ENCODE results near the gene AVEN. TPM values are rescaled to one million over a fixed set of nuclear protein-coding genes. Genes with fewer than 3 reads are reported as not detected.

AVEN gene
- total and polyA plus RNA-seq, 2 donors (not counting 1 experiment from before 2014, with no cell fraction given): 16.0 to 19.2 TPM

DNA sequence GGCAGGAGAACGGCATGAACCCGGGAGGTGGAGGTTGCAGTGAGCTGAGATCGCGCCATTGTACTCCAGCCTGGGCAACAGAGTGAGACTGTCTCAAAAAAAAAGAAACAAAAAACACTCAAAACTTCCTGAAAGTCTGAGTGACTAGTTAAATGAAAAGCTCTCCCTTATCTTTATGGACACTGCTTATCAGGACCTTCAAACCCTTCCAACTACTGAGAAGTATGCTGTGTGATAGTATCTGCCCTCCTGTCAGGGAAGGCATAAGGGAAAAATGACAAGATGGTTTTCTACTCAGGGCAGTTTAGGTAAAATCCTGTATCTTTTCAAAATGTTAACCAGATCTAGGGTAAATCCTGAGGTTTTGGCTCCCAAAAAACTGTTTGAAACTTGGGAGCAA is 40.9 kb upstream of the AVEN start:
- no peak for DNase-seq (ENCODE audit: low read depth in 2 of 2)
- Histone ChIP-seq H3K27ac (ENCODE audit: insufficient read depth, low read length) (no peak overlapping the region), H3K4me2 (ENCODE audit: extremely low read depth, insufficient read depth, low read length) (no peak overlapping the region), H4K20me1 (ENCODE audit: control insufficient read depth, extremely low read depth, insufficient read depth, low read length) (no peaks in the 10 kb centered on the region), H3K36me3 (ENCODE audit: control insufficient read depth, insufficient read depth, low read length) (peaks cover 2% of the 10 kb centered on the region), H3K79me2 (ENCODE audit: control insufficient read depth, insufficient read depth, low read length) (no peaks in the 10 kb centered on the region), H3K9ac (ENCODE audit: insufficient read depth, low read length) (no peak overlapping the region), H3K4me3 (replicated peaks in 1 of 4; ENCODE audit: control extremely low read depth in 1 of 4, insufficient read depth in 1 of 4, low read depth in 3 of 4, low read length in 4 of 4) (no peak overlapping the region), H3K9me3 (ENCODE audit: control insufficient read depth, insufficient read depth, low read depth, low read length) (no peaks in the 10 kb centered on the region), H3K27me3 (ENCODE audit: control insufficient read depth, insufficient read depth, low read length) (no peaks in the 10 kb centered on the region), H2AFZ (ENCODE audit: low read length) (no peak overlapping the region), H3K4me1 (ENCODE audit: control insufficient read depth, extremely low read depth, insufficient read depth, low read length) (peaks cover 2% of the 10 kb centered on the region)
- TF ChIP-seq, protein P1, sequence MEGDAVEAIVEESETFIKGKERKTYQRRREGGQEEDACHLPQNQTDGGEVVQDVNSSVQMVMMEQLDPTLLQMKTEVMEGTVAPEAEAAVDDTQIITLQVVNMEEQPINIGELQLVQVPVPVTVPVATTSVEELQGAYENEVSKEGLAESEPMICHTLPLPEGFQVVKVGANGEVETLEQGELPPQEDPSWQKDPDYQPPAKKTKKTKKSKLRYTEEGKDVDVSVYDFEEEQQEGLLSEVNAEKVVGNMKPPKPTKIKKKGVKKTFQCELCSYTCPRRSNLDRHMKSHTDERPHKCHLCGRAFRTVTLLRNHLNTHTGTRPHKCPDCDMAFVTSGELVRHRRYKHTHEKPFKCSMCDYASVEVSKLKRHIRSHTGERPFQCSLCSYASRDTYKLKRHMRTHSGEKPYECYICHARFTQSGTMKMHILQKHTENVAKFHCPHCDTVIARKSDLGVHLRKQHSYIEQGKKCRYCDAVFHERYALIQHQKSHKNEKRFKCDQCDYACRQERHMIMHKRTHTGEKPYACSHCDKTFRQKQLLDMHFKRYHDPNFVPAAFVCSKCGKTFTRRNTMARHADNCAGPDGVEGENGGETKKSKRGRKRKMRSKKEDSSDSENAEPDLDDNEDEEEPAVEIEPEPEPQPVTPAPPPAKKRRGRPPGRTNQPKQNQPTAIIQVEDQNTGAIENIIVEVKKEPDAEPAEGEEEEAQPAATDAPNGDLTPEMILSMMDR (conservative IDR thresholded peaks at IDR 0.05 in 1 of 2, IDR thresholded peaks at IDR 0.05 in 1 of 2; ENCODE audit: low read depth in 1 of 2, low read length in 2 of 2): no peak
- no peak for TF ChIP-seq EZH2 (IDR thresholded peaks at IDR 0.05; ENCODE audit: low read length, missing control alignments)

DNA sequence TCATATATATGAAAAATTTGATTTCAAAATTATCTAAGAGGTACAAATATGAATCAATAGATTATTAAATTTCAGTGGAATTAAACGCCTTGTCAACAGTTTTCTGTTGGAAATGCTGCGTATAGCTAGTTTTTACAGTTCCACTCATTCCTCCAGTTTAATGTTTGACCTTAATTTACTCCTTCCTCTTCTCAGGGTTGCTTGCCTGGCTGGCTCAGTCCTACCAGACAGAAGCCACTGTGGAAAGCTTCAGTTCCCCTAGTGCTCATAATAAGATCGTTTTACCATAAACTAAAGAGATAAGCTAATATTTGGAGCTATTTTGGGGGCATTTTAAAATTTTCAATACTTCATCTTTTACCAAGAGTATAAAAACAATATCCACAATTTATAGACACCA is 39.9 kb upstream of the AVEN start:
- Histone ChIP-seq H3K27ac (ENCODE audit: insufficient read depth, low read length) (no peak overlapping the region), H3K9me3 (ENCODE audit: control insufficient read depth, insufficient read depth, low read depth, low read length) (no peaks in the 10 kb centered on the region), H3K9ac (ENCODE audit: insufficient read depth, low read length) (no peak overlapping the region), H3K4me2 (ENCODE audit: extremely low read depth, insufficient read depth, low read length) (no peak overlapping the region), H3K4me3 (replicated peaks in 1 of 4; ENCODE audit: control extremely low read depth in 1 of 4, insufficient read depth in 1 of 4, low read depth in 3 of 4, low read length in 4 of 4) (no peak overlapping the region), H3K4me1 (ENCODE audit: control insufficient read depth, extremely low read depth, insufficient read depth, low read length) (no peaks in the 10 kb centered on the region), H4K20me1 (ENCODE audit: control insufficient read depth, extremely low read depth, insufficient read depth, low read length) (no peaks in the 10 kb centered on the region), H2AFZ (ENCODE audit: low read length) (no peak overlapping the region), H3K27me3 (ENCODE audit: control insufficient read depth, insufficient read depth, low read length) (no peaks in the 10 kb centered on the region), H3K79me2 (ENCODE audit: control insufficient read depth, insufficient read depth, low read length) (no peaks in the 10 kb centered on the region), H3K36me3 (ENCODE audit: control insufficient read depth, insufficient read depth, low read length) (peaks cover 2% of the 10 kb centered on the region)
- DNase-seq (ENCODE audit: low read depth in 2 of 2): no peak
- no peak for TF ChIP-seq EZH2 (IDR thresholded peaks at IDR 0.05; ENCODE audit: low read length, missing control alignments)
- TF ChIP-seq, protein P1 (conservative IDR thresholded peaks at IDR 0.05 in 1 of 2, IDR thresholded peaks at IDR 0.05 in 1 of 2; ENCODE audit: low read depth in 1 of 2, low read length in 2 of 2): no peak

DNA sequence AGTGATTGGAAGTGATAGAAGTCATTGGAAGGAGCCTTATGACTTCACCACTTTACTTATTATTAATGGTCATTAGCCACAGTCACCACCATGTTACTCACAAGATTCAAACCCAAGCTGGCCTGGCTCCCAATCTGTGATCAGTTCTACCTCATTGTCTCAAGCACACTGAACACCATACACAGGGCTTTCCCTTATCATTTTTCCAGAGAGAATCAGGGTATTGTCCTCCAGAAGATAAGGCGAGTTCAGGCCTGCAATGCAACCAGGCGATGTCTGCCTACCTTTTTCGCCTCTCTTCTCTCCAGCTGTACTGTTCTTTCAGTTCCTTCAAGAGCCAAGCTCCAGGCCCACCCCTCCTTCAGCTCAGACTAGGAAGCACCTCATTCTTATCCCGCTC is 37.8 kb upstream of the AVEN start:
- no peak for DNase-seq (ENCODE audit: low read depth in 2 of 2)
- Histone ChIP-seq H3K4me3 (replicated peaks in 1 of 4; ENCODE audit: control extremely low read depth in 1 of 4, insufficient read depth in 1 of 4, low read depth in 3 of 4, low read length in 4 of 4) (no peak overlapping the region), H3K4me1 (ENCODE audit: control insufficient read depth, extremely low read depth, insufficient read depth, low read length) (no peaks in the 10 kb centered on the region), H3K4me2 (ENCODE audit: extremely low read depth, insufficient read depth, low read length) (no peak overlapping the region), H3K36me3 (ENCODE audit: control insufficient read depth, insufficient read depth, low read length) (no peaks in the 10 kb centered on the region), H3K27ac (ENCODE audit: insufficient read depth, low read length) (no peak overlapping the region), H4K20me1 (ENCODE audit: control insufficient read depth, extremely low read depth, insufficient read depth, low read length) (no peaks in the 10 kb centered on the region), H2AFZ (ENCODE audit: low read length) (no peak overlapping the region), H3K79me2 (ENCODE audit: control insufficient read depth, insufficient read depth, low read length) (no peaks in the 10 kb centered on the region), H3K9ac (ENCODE audit: insufficient read depth, low read length) (no peak overlapping the region), H3K27me3 (ENCODE audit: control insufficient read depth, insufficient read depth, low read length) (no peaks in the 10 kb centered on the region), H3K9me3 (ENCODE audit: control insufficient read depth, insufficient read depth, low read depth, low read length) (no peaks in the 10 kb centered on the region)
- TF ChIP-seq, protein P1 (conservative IDR thresholded peaks at IDR 0.05 in 1 of 2, IDR thresholded peaks at IDR 0.05 in 1 of 2; ENCODE audit: low read depth in 1 of 2, low read length in 2 of 2): no peak
- TF ChIP-seq EZH2 (IDR thresholded peaks at IDR 0.05; ENCODE audit: low read length, missing control alignments): no peak
